Measurements from ENCODE around the gene SLC27A5. TPM values are rescaled to one million over a fixed set of nuclear protein-coding genes. Genes with fewer than 3 reads are reported as not detected.

The SLC27A5 gene
- total and polyA plus RNA-seq, 2 experiments from 2014 or later = 16.2 to 35.5 TPM

DNA sequence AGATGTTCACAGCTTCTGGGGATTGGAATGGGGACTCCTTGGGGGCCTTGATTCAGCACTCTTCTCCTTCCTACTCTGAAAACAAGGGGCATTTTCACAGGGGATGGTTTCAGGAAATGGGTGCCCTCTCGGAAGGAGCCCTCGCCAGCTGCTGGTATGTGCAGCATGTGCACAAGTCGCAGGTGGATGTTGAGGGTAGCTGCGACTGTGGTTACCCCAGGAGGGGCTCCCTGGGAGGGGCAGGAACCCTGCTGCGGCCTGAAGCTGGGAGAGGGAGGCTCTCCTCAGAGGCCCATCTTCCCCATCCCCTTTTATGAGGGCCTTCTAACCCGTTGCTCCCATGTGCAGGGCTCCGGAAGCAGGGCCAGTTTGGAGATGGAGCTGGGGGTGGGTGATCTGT lies 29.4 kb downstream of the SLC27A5 start (continued):
- TF ChIP-seq, protein P1, sequence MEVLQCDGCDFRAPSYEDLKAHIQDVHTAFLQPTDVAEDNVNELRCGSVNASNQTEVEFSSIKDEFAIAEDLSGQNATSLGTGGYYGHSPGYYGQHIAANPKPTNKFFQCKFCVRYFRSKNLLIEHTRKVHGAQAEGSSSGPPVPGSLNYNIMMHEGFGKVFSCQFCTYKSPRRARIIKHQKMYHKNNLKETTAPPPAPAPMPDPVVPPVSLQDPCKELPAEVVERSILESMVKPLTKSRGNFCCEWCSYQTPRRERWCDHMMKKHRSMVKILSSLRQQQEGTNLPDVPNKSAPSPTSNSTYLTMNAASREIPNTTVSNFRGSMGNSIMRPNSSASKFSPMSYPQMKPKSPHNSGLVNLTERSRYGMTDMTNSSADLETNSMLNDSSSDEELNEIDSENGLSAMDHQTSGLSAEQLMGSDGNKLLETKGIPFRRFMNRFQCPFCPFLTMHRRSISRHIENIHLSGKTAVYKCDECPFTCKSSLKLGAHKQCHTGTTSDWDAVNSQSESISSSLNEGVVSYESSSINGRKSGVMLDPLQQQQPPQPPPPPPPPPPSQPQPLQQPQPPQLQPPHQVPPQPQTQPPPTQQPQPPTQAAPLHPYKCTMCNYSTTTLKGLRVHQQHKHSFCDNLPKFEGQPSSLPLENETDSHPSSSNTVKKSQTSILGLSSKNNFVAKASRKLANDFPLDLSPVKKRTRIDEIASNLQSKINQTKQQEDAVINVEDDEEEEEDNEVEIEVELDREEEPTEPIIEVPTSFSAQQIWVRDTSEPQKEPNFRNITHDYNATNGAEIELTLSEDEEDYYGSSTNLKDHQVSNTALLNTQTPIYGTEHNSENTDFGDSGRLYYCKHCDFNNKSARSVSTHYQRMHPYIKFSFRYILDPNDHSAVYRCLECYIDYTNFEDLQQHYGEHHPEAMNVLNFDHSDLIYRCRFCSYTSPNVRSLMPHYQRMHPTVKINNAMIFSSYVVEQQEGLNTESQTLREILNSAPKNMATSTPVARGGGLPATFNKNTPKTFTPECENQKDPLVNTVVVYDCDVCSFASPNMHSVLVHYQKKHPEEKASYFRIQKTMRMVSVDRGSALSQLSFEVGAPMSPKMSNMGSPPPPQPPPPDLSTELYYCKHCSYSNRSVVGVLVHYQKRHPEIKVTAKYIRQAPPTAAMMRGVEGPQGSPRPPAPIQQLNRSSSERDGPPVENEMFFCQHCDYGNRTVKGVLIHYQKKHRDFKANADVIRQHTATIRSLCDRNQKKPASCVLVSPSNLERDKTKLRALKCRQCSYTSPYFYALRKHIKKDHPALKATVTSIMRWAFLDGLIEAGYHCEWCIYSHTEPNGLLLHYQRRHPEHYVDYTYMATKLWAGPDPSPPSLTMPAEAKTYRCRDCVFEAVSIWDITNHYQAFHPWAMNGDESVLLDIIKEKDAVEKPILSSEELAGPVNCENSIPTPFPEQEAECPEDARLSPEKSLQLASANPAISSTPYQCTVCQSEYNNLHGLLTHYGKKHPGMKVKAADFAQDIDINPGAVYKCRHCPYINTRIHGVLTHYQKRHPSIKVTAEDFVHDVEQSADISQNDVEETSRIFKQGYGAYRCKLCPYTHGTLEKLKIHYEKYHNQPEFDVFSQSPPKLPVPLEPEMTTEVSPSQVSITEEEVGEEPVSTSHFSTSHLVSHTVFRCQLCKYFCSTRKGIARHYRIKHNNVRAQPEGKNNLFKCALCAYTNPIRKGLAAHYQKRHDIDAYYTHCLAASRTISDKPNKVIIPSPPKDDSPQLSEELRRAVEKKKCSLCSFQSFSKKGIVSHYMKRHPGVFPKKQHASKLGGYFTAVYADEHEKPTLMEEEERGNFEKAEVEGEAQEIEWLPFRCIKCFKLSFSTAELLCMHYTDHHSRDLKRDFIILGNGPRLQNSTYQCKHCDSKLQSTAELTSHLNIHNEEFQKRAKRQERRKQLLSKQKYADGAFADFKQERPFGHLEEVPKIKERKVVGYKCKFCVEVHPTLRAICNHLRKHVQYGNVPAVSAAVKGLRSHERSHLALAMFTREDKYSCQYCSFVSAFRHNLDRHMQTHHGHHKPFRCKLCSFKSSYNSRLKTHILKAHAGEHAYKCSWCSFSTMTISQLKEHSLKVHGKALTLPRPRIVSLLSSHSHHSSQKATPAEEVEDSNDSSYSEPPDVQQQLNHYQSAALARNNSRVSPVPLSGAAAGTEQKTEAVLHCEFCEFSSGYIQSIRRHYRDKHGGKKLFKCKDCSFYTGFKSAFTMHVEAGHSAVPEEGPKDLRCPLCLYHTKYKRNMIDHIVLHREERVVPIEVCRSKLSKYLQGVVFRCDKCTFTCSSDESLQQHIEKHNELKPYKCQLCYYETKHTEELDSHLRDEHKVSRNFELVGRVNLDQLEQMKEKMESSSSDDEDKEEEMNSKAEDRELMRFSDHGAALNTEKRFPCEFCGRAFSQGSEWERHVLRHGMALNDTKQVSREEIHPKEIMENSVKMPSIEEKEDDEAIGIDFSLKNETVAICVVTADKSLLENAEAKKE (CRISPR knock-in tag; IDR thresholded peaks at IDR 0.05) = no peak

DNA sequence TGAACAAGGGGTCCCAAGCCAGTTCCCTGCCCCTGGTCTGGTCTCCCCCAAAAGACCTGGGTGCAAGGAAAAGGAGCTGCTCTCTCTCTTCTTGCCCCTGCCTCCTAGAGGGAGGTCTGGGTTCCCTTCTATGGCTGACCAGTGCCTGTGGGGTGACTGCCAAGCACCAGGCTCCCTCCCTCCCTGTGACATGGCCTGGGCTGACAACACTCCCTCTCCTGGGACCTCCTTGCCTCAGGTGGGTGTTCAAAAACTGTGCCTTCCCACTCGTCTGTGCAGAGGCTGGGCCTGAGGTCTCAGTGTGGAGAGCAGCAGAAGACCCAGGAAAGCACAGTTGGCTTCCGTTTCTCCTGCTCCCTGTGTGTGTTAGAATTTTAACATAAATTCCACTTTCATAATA lies 31.0 kb downstream of the SLC27A5 start:
- peaks cover 3% of the 10 kb centered on the region; the same call in 1 of the 2 replicates for H3F3A ChIP-seq (replicated peaks; ENCODE audit: low read depth)
- no peak for TF ChIP-seq ZNF114 (CRISPR knock-in tag; IDR thresholded peaks at IDR 0.05)
- no peak for TF ChIP-seq EZH2phosphoT487 (IDR thresholded peaks at IDR 0.05; ENCODE audit: unreplicated experiment)
- no peak for TF ChIP-seq NANOG (IDR thresholded peaks at IDR 0.05; ENCODE audit: borderline replicate concordance)
- TF ChIP-seq, protein P2, sequence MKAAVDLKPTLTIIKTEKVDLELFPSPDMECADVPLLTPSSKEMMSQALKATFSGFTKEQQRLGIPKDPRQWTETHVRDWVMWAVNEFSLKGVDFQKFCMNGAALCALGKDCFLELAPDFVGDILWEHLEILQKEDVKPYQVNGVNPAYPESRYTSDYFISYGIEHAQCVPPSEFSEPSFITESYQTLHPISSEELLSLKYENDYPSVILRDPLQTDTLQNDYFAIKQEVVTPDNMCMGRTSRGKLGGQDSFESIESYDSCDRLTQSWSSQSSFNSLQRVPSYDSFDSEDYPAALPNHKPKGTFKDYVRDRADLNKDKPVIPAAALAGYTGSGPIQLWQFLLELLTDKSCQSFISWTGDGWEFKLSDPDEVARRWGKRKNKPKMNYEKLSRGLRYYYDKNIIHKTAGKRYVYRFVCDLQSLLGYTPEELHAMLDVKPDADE (IDR thresholded peaks at IDR 0.05) = no peak
- no peak for TF ChIP-seq ZNF331 (CRISPR knock-in tag; IDR thresholded peaks at IDR 0.05; ENCODE audit: low read depth)
- no peak for TF ChIP-seq CREB1 (CRISPR knock-in tag; IDR thresholded peaks at IDR 0.05; ENCODE audit: low read depth)
- no peak for TF ChIP-seq POLR2AphosphoS5 (IDR thresholded peaks at IDR 0.05; ENCODE audit: low read depth)
- TF ChIP-seq JUNB (IDR thresholded peaks at IDR 0.05; ENCODE audit: unreplicated experiment) = no peak
- peaks cover 2% of the 10 kb centered on the region; the same call in 1 of the 3 replicates for H3K36me3 Mint-ChIP-seq (ENCODE audit: low read depth)
- ATAC-seq = no peak
- H3K79me2 ChIP-seq (replicated peaks; ENCODE audit: insufficient read depth) = no peaks in the 10 kb centered on the region
- H3K4me3 ChIP-seq = no peak overlapping the region
- no peaks in the 10 kb centered on the region for H3K4me1 ChIP-seq (ENCODE audit: insufficient read depth)
- DNase-seq (ENCODE audit: low spot score) = no peak
- H3K9me2 ChIP-seq (ENCODE audit: insufficient read depth) = no peaks in the 10 kb centered on the region
- H3K4me2 ChIP-seq = no peak overlapping the region
- no peak overlapping the region for H3K4me3 Mint-ChIP-seq
- peaks cover 14% of the 10 kb centered on the region for H3K27me3 Mint-ChIP-seq (ENCODE audit: insufficient read depth, low read depth, poor library complexity)
- no peak overlapping the region for H3K27ac ChIP-seq (ENCODE audit: low read depth)
- H3K36me3 ChIP-seq (ENCODE audit: insufficient read depth) = no peaks in the 10 kb centered on the region
- no peak overlapping the region for H2AFZ ChIP-seq
- no peak overlapping the region for H3K27ac Mint-ChIP-seq
- peaks cover 4% of the 10 kb centered on the region; the same call in 1 of the 2 replicates for H4K20me1 ChIP-seq (replicated peaks; ENCODE audit: insufficient read depth)
- H3K4me1 Mint-ChIP-seq = peaks cover 5% of the 10 kb centered on the region
- H3K9me3 Mint-ChIP-seq = no peaks in the 10 kb centered on the region; the same call in 2 of the 3 replicates
- H3K27me3 ChIP-seq (ENCODE audit: insufficient read depth) = no peaks in the 10 kb centered on the region

Measured in GM23338 (cell line).